Peyer's patch (tissue), 4 donors: ENCODE data around the gene SCARF2.

Experiments
- CTCF ChIP-seq, 6 experiments: fragments of 450-650 bp in 4 of 6; fragments of 200-600 bp in 2 of 6; sonication (generic) in 1 of 6; IDR thresholded peaks; one replicate each; pipeline ENCODE4 v1.5.1; 2017 to 2019; ENCODE audit warnings: antibody characterized with exemption in 6 of 6, mild to moderate bottlenecking in 3 of 6, moderate library complexity in 1 of 6
- POLR2A ChIP-seq, 2 donors: fragments of 450-650 bp; IDR thresholded peaks; one replicate each; pipeline ENCODE4 v1.5.1; 2017; ENCODE audit warnings: antibody characterized with exemption in 2 of 2, mild to moderate bottlenecking in 2 of 2, moderate library complexity in 2 of 2

- TF ChIP-seq CTCF (IDR thresholded peaks at IDR 0.05), result no peak
- TF ChIP-seq POLR2A (IDR thresholded peaks at IDR 0.05), result no peak
Observed at GRCh38 chr22:20455709-20456063, 18.1 kb upstream of the SCARF2 start.
